GM21529 (cell line): ENCODE measurements around the gene RASSF1.
"Not testable (repeated sequence)": the region's sequence is repeated elsewhere in the genome, so short reads cannot be mapped to it uniquely, and the experiment has no call there.

ENCODE experiments used
- ATAC-seq: cut with Tn5 transposase; IDR thresholded peaks from one replicate; pipeline ENCODE4 v1.9.1; 2021; ENCODE audit not compliant: unreplicated experiment

The RASSF1 gene

GRCh38 chr3:50288387-50289007 lies 52.1 kb downstream of the RASSF1 start:
- ATAC-seq: no peak

GRCh38 chr3:50287262-50287661 lies 53.4 kb downstream of the RASSF1 start:
- ATAC-seq: no peak

GRCh38 chr3:50286322-50287227 lies 54.1 kb downstream of the RASSF1 start:
- no peak for ATAC-seq

- not testable (repeated sequence) for ATAC-seq
These were observed 56.5 kb downstream of the RASSF1 start for GRCh38 chr3:50284121-50284520.
